ENCODE results near the gene CDC16. TPM values are rescaled to one million over a fixed set of nuclear protein-coding genes. Genes with fewer than 3 reads are reported as not detected.
"Not testable (repeated sequence)": the region's sequence is repeated elsewhere in the genome, so short reads cannot be mapped to it uniquely, and the experiment has no call there.

CDC16 gene
- total RNA-seq, 2 donors from 2014 or later = 60.5 to 88.0 TPM

DNA sequence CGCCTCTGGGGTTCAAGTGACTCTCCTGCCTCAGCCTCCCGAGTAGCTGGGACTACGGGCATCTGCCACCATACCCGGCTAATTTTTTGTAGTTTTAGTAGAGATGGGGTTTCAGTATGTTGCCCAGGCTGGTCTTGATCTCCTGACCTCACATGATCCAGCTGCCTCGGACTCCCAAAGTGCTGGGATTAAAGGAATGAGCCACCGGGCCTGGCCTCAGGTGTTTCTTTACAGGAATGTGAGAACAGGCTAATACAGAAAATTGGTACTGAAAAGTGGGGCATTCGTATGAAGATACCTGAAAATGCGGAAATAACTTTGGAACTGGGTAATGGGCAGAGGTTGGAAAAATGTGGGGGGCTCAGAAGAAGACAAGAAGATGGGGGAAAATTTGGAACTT is 2.8 kb upstream of the CDC16 start:
- Mint-ChIP-seq H3K4me3 (no peak overlapping the region), H3K36me3 (no peaks in the 10 kb centered on the region), H3K27me3 (peaks cover 4 to 7% of the 10 kb centered on the region in 2 donors)

DNA sequence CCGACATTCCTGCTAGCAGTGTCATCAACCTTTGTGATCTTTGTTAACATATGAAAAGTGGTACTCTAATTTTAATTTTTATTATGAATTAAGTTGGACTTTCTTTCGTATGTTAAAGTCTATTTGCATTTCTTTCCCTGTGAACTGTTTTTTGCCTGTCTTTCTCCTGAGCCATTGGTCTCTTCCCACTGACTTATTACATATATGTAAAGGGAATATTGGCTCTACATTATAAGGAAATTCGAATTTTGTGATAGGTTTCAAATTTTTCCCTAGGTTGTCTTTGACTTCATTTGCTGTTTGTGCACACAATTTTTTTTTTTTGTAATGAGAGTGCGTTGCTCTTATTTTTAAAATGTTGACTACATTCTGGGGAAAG is 442 bp upstream of the CDC16 start:
- Mint-ChIP-seq H3K27ac (peak overlapping the region; percentile 61 to 91), H3K4me1 (ENCODE audit: low read depth in 2 of 2) (peaks cover 17 to 20% of the 10 kb centered on the region in 2 donors), H3K9me3 (no peaks in the 10 kb centered on the region), H3K27me3 (peaks cover 0 to 4% of the 10 kb centered on the region in 2 donors), H3K4me3 (peak overlapping the region; percentile 90), H3K36me3 (peaks cover 15% of the 10 kb centered on the region)
- DNase-seq (ENCODE audit: low spot score) (no peak), ATAC-seq (no peak)

More for the DNA sequence above, 2.8 kb upstream of the CDC16 start:
- ATAC-seq (no peak), DNase-seq (ENCODE audit: low spot score) (no peak)
- peaks cover 13 to 22% of the 10 kb centered on the region in 2 donors for H3K4me1 Mint-ChIP-seq (ENCODE audit: low read depth in 2 of 2)
- H3K27ac Mint-ChIP-seq = no peak overlapping the region
- no peaks in the 10 kb centered on the region for H3K9me3 Mint-ChIP-seq

DNA sequence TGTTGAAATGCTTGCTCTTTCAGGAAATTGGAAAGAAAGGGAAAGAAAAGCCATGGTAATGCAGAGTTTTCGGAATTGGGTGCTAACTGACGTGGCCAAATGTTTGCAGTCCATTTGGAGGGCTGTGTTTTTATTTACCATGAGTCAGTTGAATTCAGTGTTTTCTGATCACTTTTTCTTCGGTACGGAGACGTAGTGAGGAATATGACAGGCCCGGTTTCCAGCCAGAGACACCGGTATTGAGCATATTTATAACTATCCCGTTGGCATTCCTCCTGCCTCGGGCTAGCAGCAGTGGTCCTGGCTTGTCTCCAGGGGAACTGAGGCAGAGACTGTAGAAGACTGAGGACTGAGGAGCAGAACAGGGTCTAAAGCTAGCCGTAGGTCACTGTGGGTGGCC is 1.0 kb downstream of the CDC16 start:
- H3K27me3 Mint-ChIP-seq = no peaks in the 10 kb centered on the region
- H3K9me3 Mint-ChIP-seq = no peaks in the 10 kb centered on the region
- H3K36me3 Mint-ChIP-seq = peaks cover 15% of the 10 kb centered on the region
- H3K4me3 Mint-ChIP-seq = peak overlapping the region; percentile 90
- ATAC-seq (no peak), DNase-seq (ENCODE audit: low spot score) (no peak)
- peaks cover 17 to 20% of the 10 kb centered on the region in 2 donors for H3K4me1 Mint-ChIP-seq (ENCODE audit: low read depth in 2 of 2)
- H3K27ac Mint-ChIP-seq = peak overlapping the region; percentile 61 to 64

- ATAC-seq (no peak), DNase-seq (ENCODE audit: low spot score) (no peak)
- peaks cover 17 to 20% of the 10 kb centered on the region in 2 donors for H3K4me1 Mint-ChIP-seq (ENCODE audit: low read depth in 2 of 2)
- H3K36me3 Mint-ChIP-seq = peaks cover 17% of the 10 kb centered on the region
- no peaks in the 10 kb centered on the region for H3K27me3 Mint-ChIP-seq
- H3K4me3 Mint-ChIP-seq = peak overlapping the region; percentile 90
- H3K9me3 Mint-ChIP-seq = no peaks in the 10 kb centered on the region
- H3K27ac Mint-ChIP-seq = peak overlapping the region; percentile 61 to 64
These were observed 1.5 kb downstream of the CDC16 start for GRCh38 chr13:114236227-114236626.

- Mint-ChIP-seq H3K27me3 (no peaks in the 10 kb centered on the region), H3K9me3 (no peaks in the 10 kb centered on the region), H3K36me3 (peaks cover 27% of the 10 kb centered on the region), H3K4me1 (ENCODE audit: low read depth in 2 of 2) (peaks cover 17 to 20% of the 10 kb centered on the region in 2 donors), H3K4me3 (peak overlapping the region; percentile 20), H3K27ac (peak overlapping the region in 1 of 2 donors; percentile 3)
- no peak for ATAC-seq
- DNase-seq (ENCODE audit: low spot score) = no peak
These were observed 2.9 kb downstream of the CDC16 start for GRCh38 chr13:114237415-114238112.

DNA sequence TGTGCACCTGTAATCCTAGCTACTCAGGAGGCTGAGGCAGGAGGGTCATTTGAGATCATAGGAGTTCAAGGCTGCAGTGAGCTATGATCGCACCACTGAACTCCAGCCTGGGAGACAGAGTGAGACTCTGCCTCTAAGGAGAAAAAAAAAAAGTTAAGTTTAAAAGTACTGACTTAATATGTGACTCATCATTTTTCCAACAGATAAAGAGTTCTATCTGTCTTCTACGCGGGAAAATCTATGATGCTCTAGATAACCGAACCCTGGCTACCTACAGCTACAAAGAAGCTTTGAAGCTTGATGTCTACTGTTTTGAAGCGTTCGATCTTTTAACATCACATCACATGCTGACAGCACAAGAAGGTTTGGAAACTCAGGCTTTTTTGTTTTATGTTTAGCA is 7.2 kb downstream of the CDC16 start:
- H3K27me3 Mint-ChIP-seq = no peaks in the 10 kb centered on the region
- DNase-seq (ENCODE audit: low spot score) = no peak
- no peak for ATAC-seq
- H3K4me1 Mint-ChIP-seq (ENCODE audit: low read depth in 2 of 2) = peaks cover 6 to 19% of the 10 kb centered on the region in 2 donors
- no peak overlapping the region for H3K4me3 Mint-ChIP-seq
- no peak overlapping the region for H3K27ac Mint-ChIP-seq
- no peaks in the 10 kb centered on the region for H3K9me3 Mint-ChIP-seq
- H3K36me3 Mint-ChIP-seq = peaks cover 50% of the 10 kb centered on the region

DNA sequence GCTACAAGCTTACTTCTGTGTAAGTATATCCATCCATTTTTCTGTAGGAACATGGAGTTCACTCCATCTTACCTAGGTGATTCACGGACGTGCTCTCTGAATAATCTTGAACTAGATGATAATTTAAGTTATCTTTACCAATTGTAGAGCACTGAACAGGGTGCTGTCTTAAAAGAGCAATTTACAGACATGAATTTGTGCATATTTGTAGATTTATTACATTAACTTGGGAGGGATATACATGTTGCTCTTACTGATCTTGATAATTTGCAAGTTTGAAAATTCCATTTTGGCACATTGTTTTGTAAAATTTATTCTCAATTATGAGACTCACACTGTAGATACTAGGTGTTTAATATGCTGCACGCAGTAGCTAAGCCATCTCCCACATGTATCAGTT is 9.3 kb downstream of the CDC16 start:
- Mint-ChIP-seq H3K36me3 (peaks cover 41% of the 10 kb centered on the region), H3K27me3 (no peaks in the 10 kb centered on the region), H3K4me3 (no peak overlapping the region)

DNA sequence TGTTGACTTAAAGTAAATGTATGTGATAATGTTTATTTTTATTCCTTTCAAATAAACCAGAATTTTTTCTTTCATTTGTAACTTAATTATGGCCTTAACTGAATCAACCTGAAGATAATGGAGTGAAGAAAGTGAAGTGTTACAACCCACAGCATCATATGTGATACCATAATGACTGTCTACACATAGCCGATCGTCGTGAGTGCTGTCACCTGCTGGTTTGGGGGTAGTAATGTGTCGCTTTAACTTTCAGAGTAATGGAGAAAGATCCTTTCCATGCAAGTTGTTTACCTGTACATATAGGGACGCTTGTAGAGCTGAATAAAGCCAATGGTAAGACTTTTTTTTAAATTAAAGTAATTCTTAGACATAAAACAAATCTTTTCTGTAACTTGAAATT is 9.9 kb downstream of the CDC16 start:
- Mint-ChIP-seq H3K4me1 (ENCODE audit: low read depth in 2 of 2) (peaks cover 0 to 11% of the 10 kb centered on the region in 2 donors), H3K9me3 (no peaks in the 10 kb centered on the region), H3K4me3 (no peak overlapping the region), H3K27ac (peak overlapping the region in 1 of 2 donors; percentile 50), H3K27me3 (no peaks in the 10 kb centered on the region), H3K36me3 (peaks cover 39% of the 10 kb centered on the region)
- DNase-seq (ENCODE audit: low spot score) = no peak
- ATAC-seq = peak in 1 of 2 donors; percentile 54

More for the DNA sequence above, 9.3 kb downstream of the CDC16 start:
- H3K9me3 Mint-ChIP-seq = no peaks in the 10 kb centered on the region
- peaks cover 0 to 11% of the 10 kb centered on the region in 2 donors for H3K4me1 Mint-ChIP-seq (ENCODE audit: low read depth in 2 of 2)
- ATAC-seq = no peak
- H3K27ac Mint-ChIP-seq = peak overlapping the region in 1 of 2 donors; percentile 50
- no peak for DNase-seq (ENCODE audit: low spot score)

DNA sequence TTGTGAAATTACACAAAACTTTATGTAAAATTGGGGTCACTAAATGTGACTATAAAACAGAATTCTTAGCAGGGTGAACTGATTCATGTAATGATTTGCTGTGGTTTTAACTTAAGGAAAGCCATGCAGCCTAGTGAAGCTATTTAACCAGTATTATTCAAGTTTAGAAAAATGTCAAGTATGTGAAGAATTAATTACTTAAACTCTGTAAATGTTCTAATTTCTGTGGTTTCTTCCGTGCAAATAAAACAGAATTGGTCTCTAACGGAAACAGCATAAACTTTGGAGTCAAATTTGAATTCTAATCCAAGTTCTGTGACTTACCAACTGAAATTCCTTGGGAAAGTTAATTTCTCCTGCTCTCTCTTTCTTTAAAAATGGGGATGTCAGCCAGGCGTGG is 13.3 kb downstream of the CDC16 start:
- H3K27ac Mint-ChIP-seq = no peak overlapping the region
- H3K36me3 Mint-ChIP-seq = peaks cover 27% of the 10 kb centered on the region
- no peak for DNase-seq (ENCODE audit: low spot score)
- no peaks in the 10 kb centered on the region for H3K27me3 Mint-ChIP-seq
- no peak for ATAC-seq
- no peak overlapping the region for H3K4me3 Mint-ChIP-seq
- no peaks in the 10 kb centered on the region for H3K9me3 Mint-ChIP-seq
- H3K4me1 Mint-ChIP-seq (ENCODE audit: low read depth in 2 of 2) = peaks cover 0 to 11% of the 10 kb centered on the region in 2 donors

GRCh38 chr13:114249077-114249476 is 14.4 kb downstream of the CDC16 start:
- ATAC-seq (no peak), DNase-seq (ENCODE audit: low spot score) (no peak)
- H3K27me3 Mint-ChIP-seq = no peaks in the 10 kb centered on the region
- H3K4me3 Mint-ChIP-seq = no peak overlapping the region
- H3K4me1 Mint-ChIP-seq (ENCODE audit: low read depth in 2 of 2) = peaks cover 0 to 10% of the 10 kb centered on the region in 2 donors
- H3K9me3 Mint-ChIP-seq = no peaks in the 10 kb centered on the region
- no peak overlapping the region for H3K27ac Mint-ChIP-seq
- H3K36me3 Mint-ChIP-seq = peaks cover 28% of the 10 kb centered on the region

DNA sequence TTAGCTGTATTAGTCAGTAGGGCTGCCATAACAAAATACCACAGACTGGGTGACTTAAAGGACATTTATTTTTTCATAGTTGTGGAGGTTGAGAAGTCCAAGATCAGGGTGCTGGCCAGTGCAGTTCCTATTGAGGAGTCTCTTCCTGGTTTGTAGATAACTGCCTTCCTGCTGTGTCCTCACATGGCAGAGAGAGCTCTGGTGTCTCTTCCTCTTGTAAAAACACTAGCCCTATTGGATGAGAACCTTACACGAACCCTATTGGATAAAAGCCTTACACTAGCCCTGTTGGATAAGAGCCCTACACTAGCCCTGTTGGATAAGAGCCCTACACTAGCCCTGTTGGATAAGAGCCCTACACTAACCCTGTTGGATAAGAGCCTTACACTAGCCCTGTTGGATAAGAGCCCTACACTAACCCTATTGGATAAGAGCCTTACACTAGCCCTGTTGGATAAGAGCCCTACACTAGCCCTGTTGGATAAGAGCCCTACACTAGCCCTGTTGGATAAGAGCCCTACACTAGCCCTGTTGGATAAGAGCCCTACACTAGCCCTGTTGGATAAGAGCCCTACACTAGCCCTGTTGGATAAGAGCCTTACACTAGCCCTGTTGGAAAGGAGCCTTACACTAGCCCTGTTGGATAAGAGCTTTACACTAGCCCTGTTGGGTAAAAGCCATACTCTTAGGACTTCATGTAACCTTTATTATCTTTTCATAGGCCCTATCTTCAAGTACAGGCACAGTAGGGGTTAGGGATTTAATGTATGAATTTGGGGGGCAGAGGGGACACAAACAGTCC is 17.1 kb downstream of the CDC16 start:
- ATAC-seq; DNase-seq (ENCODE audit: low spot score); H3K27me3 Mint-ChIP-seq; H3K4me3 Mint-ChIP-seq; H3K9me3 Mint-ChIP-seq; H3K27ac Mint-ChIP-seq: not testable (repeated sequence)
- peaks cover 10 to 12% of the 10 kb centered on the region in 2 donors for H3K4me1 Mint-ChIP-seq (ENCODE audit: low read depth in 2 of 2)
- H3K36me3 Mint-ChIP-seq = peaks cover 30% of the 10 kb centered on the region

GRCh38 chr13:114256547-114256946 is 21.9 kb downstream of the CDC16 start:
- Mint-ChIP-seq H3K4me3 (no peak overlapping the region), H3K27me3 (no peaks in the 10 kb centered on the region), H3K27ac (no peak overlapping the region), H3K36me3 (peaks cover 54% of the 10 kb centered on the region), H3K4me1 (ENCODE audit: low read depth in 2 of 2) (peaks cover 30% of the 10 kb centered on the region in 2 donors), H3K9me3 (no peaks in the 10 kb centered on the region)
- no peak for ATAC-seq
- DNase-seq (ENCODE audit: low spot score) = no peak

DNA sequence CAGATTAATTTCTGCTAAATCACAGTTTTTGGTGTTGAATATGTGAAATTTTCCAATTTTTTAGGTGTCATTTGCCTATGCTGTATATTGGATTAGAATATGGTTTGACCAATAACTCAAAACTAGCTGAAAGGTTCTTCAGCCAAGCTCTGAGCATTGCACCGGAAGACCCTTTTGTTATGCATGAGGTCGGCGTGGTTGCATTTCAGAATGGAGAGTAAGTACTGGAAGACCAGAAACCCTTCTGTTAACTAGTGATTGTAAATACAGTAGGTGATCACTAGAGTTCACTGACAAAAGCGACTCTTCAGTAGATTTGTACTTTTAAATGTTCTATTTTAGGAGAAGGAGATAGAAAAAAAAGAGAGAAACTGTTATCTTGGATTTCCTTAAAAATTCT is 22.3 kb downstream of the CDC16 start:
- no peak overlapping the region for H3K27ac Mint-ChIP-seq
- no peaks in the 10 kb centered on the region for H3K9me3 Mint-ChIP-seq
- DNase-seq (ENCODE audit: low spot score) (no peak), ATAC-seq (no peak)
- H3K4me1 Mint-ChIP-seq (ENCODE audit: low read depth in 2 of 2) = peaks cover 33% of the 10 kb centered on the region in 2 donors
- H3K36me3 Mint-ChIP-seq = peaks cover 54% of the 10 kb centered on the region
- H3K27me3 Mint-ChIP-seq = no peaks in the 10 kb centered on the region
- no peak overlapping the region for H3K4me3 Mint-ChIP-seq

- no peak for ATAC-seq
- Mint-ChIP-seq H3K9me3 (no peaks in the 10 kb centered on the region), H3K27me3 (no peaks in the 10 kb centered on the region)
These were observed 23.9 kb downstream of the CDC16 start for GRCh38 chr13:114258589-114258988.

More at GRCh38 chr13:114258589-114258988, 23.9 kb downstream of the CDC16 start:
- peaks cover 60% of the 10 kb centered on the region for H3K36me3 Mint-ChIP-seq
- no peak overlapping the region for H3K27ac Mint-ChIP-seq
- DNase-seq (ENCODE audit: low spot score) = no peak
- no peak overlapping the region for H3K4me3 Mint-ChIP-seq
- peaks cover 43 to 47% of the 10 kb centered on the region in 2 donors for H3K4me1 Mint-ChIP-seq (ENCODE audit: low read depth in 2 of 2)

Measured in natural killer cell treated with Interleukin-12 subunit alpha and Interleukin-12 subunit beta and Interleukin-15 and Interleukin-18, amount 100 ng/mL, for 72 hours (primary cell).